A549 (cell line): Measurements from ENCODE around the gene GPR137B. TPM values are rescaled to one million over a fixed set of nuclear protein-coding genes. Genes with fewer than 3 reads are reported as not detected.
A peak's percentile ranks its signal among the peaks of the same experiment; 100 is the strongest.

Experiments used
- ATAC-seq, 2 experiments: fragments of 200-7000 bp in 1 of 2; fragments of >200 bp in 1 of 2; cut with Nextera tagmentation in 1 of 2; cut with Tn5 transposase in 1 of 2; 3 replicates each; pipeline versions ENCODE4 v1.8.0 to v1.9.1; 2018 to 2020; ENCODE audit warnings: mild to moderate bottlenecking in 1 of 2, moderate library complexity in 1 of 2
- CTCF ChIA-PET: fragments of 300-600 bp; sonication (Branson Sonifier 250); formaldehyde crosslinking; extraction: SDS; loops from one replicate; lab custom pipeline; 2021; ENCODE audit warnings: antibody characterized with exemption, inconsistent platforms; lab: Yijun Ruan, JAX
- POLR2A ChIA-PET: fragments of 350-600 bp; formaldehyde crosslinking; extraction: SDS; loops from one replicate; lab custom pipeline; 2021; ENCODE audit warnings: antibody characterized with exemption, inconsistent platforms; lab: Yijun Ruan, JAX
- DNase-seq, 2 experiments: peaks; one replicate each; pipeline versions ENCODE4 v3.0.0 to v3.0.0-alpha.2; 2011 to 2016; ENCODE audit warnings: low read depth in 1 of 2, low spot score in 1 of 2
- FAIRE-seq: peaks from 2 replicates; lab custom pipeline; 2011; peaks lifted over from hg19 to GRCh38; lab: Jason Lieb, UNC
- H3K27ac ChIP-seq, 2 experiments: fragments of >200 bp; sonication (Bioruptor Twin); formaldehyde crosslinking; 3 replicates each; pipeline ENCODE4 v1.5.1; 2016 to 2017
- H3K4me1 ChIP-seq: fragments of >200 bp; sonication (Bioruptor Twin); formaldehyde crosslinking; 3 replicates; pipeline ENCODE4 v1.6.1; 2016
- H3K4me2 ChIP-seq: fragments of >200 bp; sonication (Bioruptor Twin); formaldehyde crosslinking; 3 replicates; pipeline ENCODE4 v1.6.1; 2016
- H3K4me3 ChIP-seq: fragments of >200 bp; sonication (Bioruptor Twin); formaldehyde crosslinking; 3 replicates; pipeline ENCODE4 v1.5.1; 2016
- H3K9me3 ChIP-seq: fragments of >200 bp; sonication (Bioruptor Twin); formaldehyde crosslinking; 3 replicates; pipeline ENCODE4 v1.6.1; 2016
- CBX8 ChIP-seq: fragments of 200-600 bp; sonication (generic); IDR thresholded peaks from 2 replicates; pipeline ENCODE4 v1.6.1; 2016
- CEBPB ChIP-seq, 2 experiments: fragments of >200 bp in 1 of 2; sonication (Bioruptor Twin) in 1 of 2; formaldehyde crosslinking in 1 of 2; IDR thresholded peaks; 2 replicates each; pipeline ENCODE4 v1.6.1; 2012 to 2016
- CHD4 ChIP-seq: fragments of 200-600 bp; sonication (generic); IDR thresholded peaks from 2 replicates; pipeline ENCODE4 v1.6.1; 2016; ENCODE audit warnings: antibody characterized with exemption, mild to moderate bottlenecking, borderline replicate concordance
- EHF ChIP-seq: fragments of 250-450 bp; sonication (Bioruptor Pico); IDR thresholded peaks from 2 replicates; pipeline ENCODE4 v1.5.0; 2020; ENCODE audit warnings: mild to moderate bottlenecking
- ESRRA ChIP-seq: fragments of 150-350 bp; IDR thresholded peaks from 2 replicates; pipeline ENCODE4 v1.6.1; 2014; ENCODE audit warnings: mild to moderate bottlenecking, low read length, borderline replicate concordance
- FOSL2 ChIP-seq, 2 experiments: fragments of 450-650 bp in 1 of 2; fragments of >200 bp in 1 of 2; sonication (Bioruptor Twin) in 1 of 2; formaldehyde crosslinking; IDR thresholded peaks; 2 replicates each; pipeline versions ENCODE4 v1.5.0 to v1.6.1; 2016 to 2020; ENCODE audit warnings: mild to moderate bottlenecking in 1 of 2, moderate library complexity in 1 of 2
- FOXS1 ChIP-seq: fragments of 250-450 bp; sonication (Bioruptor Pico); IDR thresholded peaks from 2 replicates; pipeline ENCODE4 v1.5.0; 2020; ENCODE audit warnings: mild to moderate bottlenecking, moderate library complexity
- HDAC2 ChIP-seq: fragments of 200-600 bp; sonication (generic); IDR thresholded peaks from 2 replicates; pipeline ENCODE4 v1.6.1; 2016
- JUNB ChIP-seq: fragments of >200 bp; sonication (Bioruptor Twin); formaldehyde crosslinking; IDR thresholded peaks from 2 replicates; pipeline ENCODE4 v1.6.1; 2016
- MAZ ChIP-seq: fragments of 150-350 bp; IDR thresholded peaks from 2 replicates; pipeline ENCODE4 v1.6.1; 2014; ENCODE audit warnings: antibody characterized with exemption, low read depth, low read length, borderline replicate concordance
- NFE2L2 ChIP-seq: fragments of 150-350 bp; conservative IDR thresholded peaks from 2 replicates; pipeline ENCODE4 v1.6.1; 2014; ENCODE audit warnings: low read length
- NPAS2 ChIP-seq: fragments of 250-450 bp; sonication (Bioruptor Pico); IDR thresholded peaks from 2 replicates; pipeline ENCODE4 v1.8.0; 2022; ENCODE audit warnings: mild to moderate bottlenecking, moderate library complexity, borderline replicate concordance
- PHF8 ChIP-seq: fragments of 200-600 bp; sonication (generic); IDR thresholded peaks from 2 replicates; pipeline ENCODE4 v1.6.1; 2016; ENCODE audit warnings: low read depth, mild to moderate bottlenecking, antibody characterized with exemption, moderate library complexity, borderline replicate concordance
- RNF2 ChIP-seq: fragments of 200-600 bp; sonication (generic); IDR thresholded peaks from 2 replicates; pipeline ENCODE4 v1.6.1; 2016; ENCODE audit warnings: low read depth, mild to moderate bottlenecking, antibody characterized with exemption, moderate library complexity, borderline replicate concordance
- SMC3 ChIP-seq: fragments of >200 bp; sonication (Bioruptor Twin); formaldehyde crosslinking; IDR thresholded peaks from 3 replicates; pipeline ENCODE4 v1.6.1; 2018; ENCODE audit warnings: inconsistent platforms
- ZNF302 ChIP-seq: fragments of 250-450 bp; sonication (Bioruptor Pico); IDR thresholded peaks from 2 replicates; pipeline ENCODE4 v1.9.0; 2021; ENCODE audit warnings: inconsistent platforms, mild to moderate bottlenecking, moderate library complexity
- ZSCAN20 ChIP-seq: fragments of 250-450 bp; sonication (Bioruptor Pico); IDR thresholded peaks from 2 replicates; pipeline ENCODE4 v1.8.0; 2022; ENCODE audit warnings: mild to moderate bottlenecking, moderate library complexity
- WGBS: methylation state at CpG from one replicate; pipeline ENCODE4 v1.1.6; 2017; ENCODE audit errors: missing lambda C conversion rate; 5-methylcytosine and 5-hydroxymethylcytosine counted together
- polyA plus RNA-seq, 4 experiments: library from polyadenylated mRNA; depleted of rRNA in 3 of 4; stranded (reverse); fragments of >200 nt; fragmentation: RNase III in 1 of 4; extraction: RNeasy Plus Mini Kit Qiagen cat#74134 plus additional on column Dnase treatment in 1 of 4; gene quantifications; 2 replicates in 3 of 4; 3 replicates in 1 of 4; pipeline ENCODE4 v1.2.3, GENCODE V29; 2011 to 2017
- TF ChIP-seq, protein P1 (sequence below): fragments of 200-600 bp; sonication (generic); IDR thresholded peaks from 2 replicates; pipeline ENCODE4 v1.6.1; 2016; ENCODE audit warnings: antibody characterized with exemption, mild to moderate bottlenecking, moderate library complexity
- TF ChIP-seq, protein P2 (sequence below): fragments of >200 bp; sonication (Bioruptor Twin); formaldehyde crosslinking; IDR thresholded peaks from 3 replicates; pipeline ENCODE4 v1.5.1; 2016

Gene GPR137B
- polyA plus RNA-seq, 2 of the 4 experiments (the other 2 are of a cell fraction): 5.8 to 9.2 TPM

DNA sequence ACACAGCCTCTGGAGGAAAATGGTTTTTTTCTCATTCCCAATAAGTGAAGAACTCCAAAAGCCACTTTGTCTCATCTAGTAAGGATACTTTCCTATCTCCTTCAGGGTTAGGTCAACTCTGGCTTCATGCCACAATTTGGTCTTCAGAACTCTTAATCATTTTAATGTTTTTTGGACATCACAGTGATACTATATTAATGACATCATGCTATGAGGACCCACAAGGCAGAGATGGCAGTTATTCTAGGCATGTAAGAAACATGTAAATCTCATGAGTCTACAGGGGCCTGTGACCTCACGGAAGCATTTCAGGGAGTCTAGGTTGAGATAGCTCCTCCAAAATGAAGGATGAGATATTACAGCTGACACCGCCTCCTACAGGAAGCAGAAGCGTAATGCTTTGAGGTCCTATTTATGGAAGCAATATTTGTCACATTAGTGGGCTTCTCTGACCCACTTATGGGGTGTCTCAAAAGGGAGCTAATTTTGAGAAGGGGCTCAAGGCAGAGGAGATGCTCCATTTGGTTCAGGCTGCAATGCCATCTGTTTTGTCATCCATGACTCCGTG is 5.0 kb upstream of the GPR137B start:
- no peak overlapping the region for H3K27ac ChIP-seq
- TF ChIP-seq PHF8: no peak
- TF ChIP-seq EHF (CRISPR knock-in tag): no peak
- TF ChIP-seq FOXS1: no peak
- TF ChIP-seq ZSCAN20 (CRISPR knock-in tag): no peak
- TF ChIP-seq CEBPB (IDR thresholded peaks at IDR 0.05): no peak
- TF ChIP-seq CBX8: no peak
- TF ChIP-seq, protein P1, sequence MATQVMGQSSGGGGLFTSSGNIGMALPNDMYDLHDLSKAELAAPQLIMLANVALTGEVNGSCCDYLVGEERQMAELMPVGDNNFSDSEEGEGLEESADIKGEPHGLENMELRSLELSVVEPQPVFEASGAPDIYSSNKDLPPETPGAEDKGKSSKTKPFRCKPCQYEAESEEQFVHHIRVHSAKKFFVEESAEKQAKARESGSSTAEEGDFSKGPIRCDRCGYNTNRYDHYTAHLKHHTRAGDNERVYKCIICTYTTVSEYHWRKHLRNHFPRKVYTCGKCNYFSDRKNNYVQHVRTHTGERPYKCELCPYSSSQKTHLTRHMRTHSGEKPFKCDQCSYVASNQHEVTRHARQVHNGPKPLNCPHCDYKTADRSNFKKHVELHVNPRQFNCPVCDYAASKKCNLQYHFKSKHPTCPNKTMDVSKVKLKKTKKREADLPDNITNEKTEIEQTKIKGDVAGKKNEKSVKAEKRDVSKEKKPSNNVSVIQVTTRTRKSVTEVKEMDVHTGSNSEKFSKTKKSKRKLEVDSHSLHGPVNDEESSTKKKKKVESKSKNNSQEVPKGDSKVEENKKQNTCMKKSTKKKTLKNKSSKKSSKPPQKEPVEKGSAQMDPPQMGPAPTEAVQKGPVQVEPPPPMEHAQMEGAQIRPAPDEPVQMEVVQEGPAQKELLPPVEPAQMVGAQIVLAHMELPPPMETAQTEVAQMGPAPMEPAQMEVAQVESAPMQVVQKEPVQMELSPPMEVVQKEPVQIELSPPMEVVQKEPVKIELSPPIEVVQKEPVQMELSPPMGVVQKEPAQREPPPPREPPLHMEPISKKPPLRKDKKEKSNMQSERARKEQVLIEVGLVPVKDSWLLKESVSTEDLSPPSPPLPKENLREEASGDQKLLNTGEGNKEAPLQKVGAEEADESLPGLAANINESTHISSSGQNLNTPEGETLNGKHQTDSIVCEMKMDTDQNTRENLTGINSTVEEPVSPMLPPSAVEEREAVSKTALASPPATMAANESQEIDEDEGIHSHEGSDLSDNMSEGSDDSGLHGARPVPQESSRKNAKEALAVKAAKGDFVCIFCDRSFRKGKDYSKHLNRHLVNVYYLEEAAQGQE: no peak
- TF ChIP-seq CHD4: no peak
- FAIRE-seq: no peak
- H3K9me3 ChIP-seq: no peaks in the 10 kb centered on the region
- POLR2A ChIA-PET: no interaction called here
- no peak overlapping the region for H3K4me3 ChIP-seq
- 75% methylated on average over 4 of the region's 4 CpGs for WGBS
- peak in 1 of 2 experiments; percentile 23 for DNase-seq
- H3K4me2 ChIP-seq: no peak overlapping the region
- CTCF ChIA-PET: interaction anchor here (0.9 to 1.0 kb wide), 2 partner anchors 14 to 39 kb away, joined by 3 read pairs; no protein-coding TSS in a partner anchor
- ATAC-seq: no peak
- no peaks in the 10 kb centered on the region for H3K4me1 ChIP-seq

DNA sequence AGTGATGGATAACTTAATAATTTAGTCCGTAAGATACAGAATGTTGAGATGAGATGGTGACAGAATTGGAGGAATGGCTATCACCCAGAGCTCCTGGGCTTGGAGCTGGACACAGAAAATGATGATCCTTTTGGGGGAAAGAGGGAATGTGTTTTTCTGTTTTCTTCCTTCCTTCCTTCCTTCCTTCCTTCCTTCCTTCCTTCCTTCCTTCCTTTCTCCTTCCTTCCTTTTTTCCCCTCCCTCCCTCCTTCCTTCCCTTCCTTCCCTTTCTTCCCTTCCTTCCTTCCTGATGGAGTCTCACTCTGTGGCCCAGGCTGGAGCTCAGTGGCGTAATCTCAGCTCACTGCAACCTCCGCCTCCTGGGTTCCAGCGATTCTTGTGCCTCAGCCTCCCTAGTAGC is 2.8 kb upstream of the GPR137B start:
- Histone ChIP-seq H3K27ac (no peak overlapping the region), H3K4me2 (no peak overlapping the region), H3K4me1 (peaks cover 7% of the 10 kb centered on the region; the same call in 1 of the 3 replicates), H3K9me3 (no peaks in the 10 kb centered on the region), H3K4me3 (no peak overlapping the region)
- no peak for DNase-seq
- FAIRE-seq: no peak
- POLR2A ChIA-PET: no interaction called here
- TF ChIP-seq NFE2L2 (no peak), ZNF302 (no peak), NPAS2 (CRISPR knock-in tag) (no peak), MAZ (no peak), SMC3 (no peak), JUNB (no peak), FOSL2 (IDR thresholded peaks at IDR 0.05) (no peak), FOSL2 (CRISPR knock-in tag; IDR thresholded peaks at IDR 0.05) (no peak), ESRRA (no peak), RNF2 (no peak), HDAC2 (no peak)
- TF ChIP-seq, protein P2, sequence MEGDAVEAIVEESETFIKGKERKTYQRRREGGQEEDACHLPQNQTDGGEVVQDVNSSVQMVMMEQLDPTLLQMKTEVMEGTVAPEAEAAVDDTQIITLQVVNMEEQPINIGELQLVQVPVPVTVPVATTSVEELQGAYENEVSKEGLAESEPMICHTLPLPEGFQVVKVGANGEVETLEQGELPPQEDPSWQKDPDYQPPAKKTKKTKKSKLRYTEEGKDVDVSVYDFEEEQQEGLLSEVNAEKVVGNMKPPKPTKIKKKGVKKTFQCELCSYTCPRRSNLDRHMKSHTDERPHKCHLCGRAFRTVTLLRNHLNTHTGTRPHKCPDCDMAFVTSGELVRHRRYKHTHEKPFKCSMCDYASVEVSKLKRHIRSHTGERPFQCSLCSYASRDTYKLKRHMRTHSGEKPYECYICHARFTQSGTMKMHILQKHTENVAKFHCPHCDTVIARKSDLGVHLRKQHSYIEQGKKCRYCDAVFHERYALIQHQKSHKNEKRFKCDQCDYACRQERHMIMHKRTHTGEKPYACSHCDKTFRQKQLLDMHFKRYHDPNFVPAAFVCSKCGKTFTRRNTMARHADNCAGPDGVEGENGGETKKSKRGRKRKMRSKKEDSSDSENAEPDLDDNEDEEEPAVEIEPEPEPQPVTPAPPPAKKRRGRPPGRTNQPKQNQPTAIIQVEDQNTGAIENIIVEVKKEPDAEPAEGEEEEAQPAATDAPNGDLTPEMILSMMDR: no peak
- ATAC-seq: no peak
- WGBS: 92% methylated on average over 4 of the region's 4 CpGs
- CTCF ChIA-PET: interaction anchor here (2.0 kb wide), 1 partner anchor 12 kb away, joined by 9 read pairs; no protein-coding TSS in a partner anchor
